Activated CD4-positive, alpha-beta T cell treated with anti-CD3 and anti-CD28 coated beads, Interleukin-2, amount 50 U/mL, for 1 hour (primary cell): ENCODE measurements around the gene ST8SIA5.

Experiments
- DNase-seq: peaks from one replicate; pipeline ENCODE4 v3.0.0-alpha.2; 2020

Gene ST8SIA5

DNA sequence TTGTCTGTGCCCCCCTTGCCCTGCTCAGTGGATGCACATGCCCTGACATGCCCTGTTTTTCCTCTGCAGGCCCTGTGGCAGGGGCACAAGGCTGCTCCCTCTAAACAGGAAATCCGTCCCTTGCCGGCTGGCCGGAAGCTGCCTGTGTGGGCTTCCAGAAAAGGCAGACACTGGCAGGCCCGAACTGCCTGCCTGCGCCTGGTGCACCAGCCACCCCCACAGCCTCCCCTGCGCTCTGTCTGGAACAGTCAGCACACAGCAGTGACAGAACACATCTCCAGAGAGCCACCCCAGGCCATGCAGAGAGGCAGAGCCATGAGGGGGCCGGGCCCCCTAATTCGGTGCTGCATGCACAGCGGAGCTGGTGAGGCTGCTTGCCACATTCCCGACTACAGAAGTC, 133.3 kb downstream of the ST8SIA5 start:
- DNase-seq: no peak

- DNase-seq: no peak
These were observed 133.9 kb downstream of the ST8SIA5 start for GRCh38 chr18:46622999-46623398.

GRCh38 chr18:46622451-46622850, 134.4 kb downstream of the ST8SIA5 start:
- no peak for DNase-seq

DNA sequence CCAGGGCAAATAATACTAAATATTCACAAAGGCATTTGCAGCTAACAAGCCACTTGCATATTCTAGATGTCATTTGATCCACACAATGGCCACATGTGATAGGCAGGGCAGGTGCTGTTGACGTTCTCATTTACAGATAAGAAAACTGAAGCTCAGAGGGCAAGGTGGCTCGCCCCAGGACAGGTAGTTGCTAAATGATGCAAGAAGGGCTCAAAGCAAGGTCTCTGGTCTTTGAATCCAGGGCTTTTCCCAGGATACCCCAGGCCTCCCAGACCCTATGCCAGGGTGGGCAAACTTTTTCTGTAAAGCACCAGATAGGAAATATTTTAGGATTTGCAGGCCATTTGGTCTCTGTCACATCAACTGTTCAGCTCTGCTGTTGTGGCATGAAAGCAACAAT, 135.0 kb downstream of the ST8SIA5 start:
- no peak for DNase-seq

GRCh38 chr18:46621111-46621766, 135.6 kb downstream of the ST8SIA5 start:
- DNase-seq: no peak

DNA sequence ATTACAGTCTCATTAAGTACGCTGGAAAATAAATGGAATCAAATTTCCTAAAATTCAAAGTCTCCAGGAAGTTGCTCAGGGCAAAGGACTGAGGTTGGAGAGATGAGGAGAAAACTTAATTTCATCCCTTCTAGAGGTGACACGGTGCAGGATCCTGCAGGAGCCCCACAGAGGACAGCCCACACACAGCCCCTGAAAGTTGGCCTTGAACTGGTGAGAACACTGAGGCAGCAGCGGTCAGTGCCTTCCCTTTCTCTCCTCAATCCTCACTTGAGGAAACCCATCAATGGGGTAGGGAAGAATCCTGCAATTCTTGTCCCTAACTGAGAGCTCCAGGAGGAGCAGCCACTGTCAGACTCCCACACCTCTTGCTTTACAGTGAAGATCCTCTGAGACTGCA, 137.3 kb downstream of the ST8SIA5 start:
- DNase-seq: no peak
